Rectal smooth muscle tissue (tissue), 1 donor: ENCODE measurements around the gene TMEM266.

Source experiments
- H3K27ac ChIP-seq: one replicate; pipeline ENCODE4 v1.7.0; 2013; ENCODE audit warnings: low read depth, low read length, inconsistent platforms
- H3K27me3 ChIP-seq: one replicate; pipeline ENCODE4 v1.7.0; 2013; ENCODE audit warnings: low read length; ENCODE audit not compliant: control insufficient read depth, insufficient read depth
- H3K36me3 ChIP-seq: one replicate; pipeline ENCODE4 v1.7.0; 2013; ENCODE audit warnings: low read length; ENCODE audit not compliant: control insufficient read depth, insufficient read depth
- H3K4me1 ChIP-seq: one replicate; pipeline ENCODE4 v1.7.0; 2013; ENCODE audit warnings: low read length; ENCODE audit not compliant: control insufficient read depth, insufficient read depth
- H3K4me3 ChIP-seq: one replicate; pipeline ENCODE4 v1.7.0; 2013; ENCODE audit warnings: low read length
- H3K9ac ChIP-seq: one replicate; pipeline ENCODE4 v1.7.0; 2013; ENCODE audit warnings: low read length

The TMEM266 gene

DNA sequence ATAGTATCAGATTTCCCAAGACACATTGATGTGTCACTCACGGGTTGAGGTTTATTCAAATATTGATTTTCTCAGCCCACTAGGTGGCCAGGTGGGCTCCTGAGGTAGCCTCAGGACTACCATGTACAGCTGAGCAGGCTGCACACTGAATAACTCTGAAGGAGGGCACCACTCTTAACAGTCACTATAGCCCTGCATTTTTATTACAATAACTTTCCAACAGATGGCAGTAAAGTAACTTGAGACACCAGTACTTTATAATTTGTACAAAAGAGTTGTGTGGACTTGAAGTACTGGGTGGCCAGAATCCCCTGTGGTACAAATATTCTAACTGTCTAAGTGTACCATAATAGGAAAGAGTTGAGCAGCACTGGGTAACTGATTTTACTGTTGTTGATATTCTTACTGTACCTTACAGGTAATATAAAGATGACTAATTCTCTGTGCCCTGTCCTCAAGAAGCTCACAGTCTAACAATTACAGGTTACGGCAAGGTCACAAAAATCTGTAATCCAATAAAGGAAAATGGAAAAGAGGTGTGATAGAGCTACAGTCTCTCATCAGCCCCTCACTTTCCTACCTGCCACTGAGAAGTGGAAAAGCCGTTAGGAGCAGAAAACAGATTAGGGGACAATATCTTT is 175.5 kb downstream of the TMEM266 start:
- peaks cover 5% of the 10 kb centered on the region for H3K36me3 ChIP-seq
- H3K27me3 ChIP-seq, result no peaks in the 10 kb centered on the region
- H3K4me1 ChIP-seq, result peaks cover 2% of the 10 kb centered on the region
- no peak overlapping the region for H3K9ac ChIP-seq
- no peak overlapping the region for H3K27ac ChIP-seq
- no peak overlapping the region for H3K4me3 ChIP-seq

DNA sequence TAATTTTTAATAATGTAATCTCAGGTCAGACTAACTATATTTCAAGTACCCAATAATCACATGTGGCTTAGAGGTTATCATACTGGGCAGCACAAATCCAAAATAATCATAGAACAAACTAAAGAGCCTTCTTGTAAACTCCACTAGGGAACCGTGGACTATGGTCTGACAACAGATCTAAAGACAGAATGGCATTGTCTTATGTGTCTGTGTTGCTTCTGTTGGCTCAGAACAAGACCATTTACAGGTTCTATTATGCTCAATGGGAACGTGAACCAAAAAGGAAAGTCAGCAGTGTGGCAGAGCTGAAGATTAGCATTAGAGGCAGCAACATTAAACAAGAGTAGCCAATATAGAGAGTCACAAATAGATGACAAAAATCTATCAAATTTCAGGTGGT is 176.6 kb downstream of the TMEM266 start:
- Histone ChIP-seq H3K36me3 (no peaks in the 10 kb centered on the region), H3K4me1 (peaks cover 2% of the 10 kb centered on the region), H3K4me3 (no peak overlapping the region), H3K27me3 (no peaks in the 10 kb centered on the region), H3K27ac (no peak overlapping the region), H3K9ac (no peak overlapping the region)

GRCh38 chr15:76239786-76240185 is 180.0 kb downstream of the TMEM266 start:
- Histone ChIP-seq H3K27ac (no peak overlapping the region), H3K36me3 (no peaks in the 10 kb centered on the region), H3K9ac (no peak overlapping the region), H3K4me1 (peaks cover 2% of the 10 kb centered on the region), H3K27me3 (no peaks in the 10 kb centered on the region), H3K4me3 (no peak overlapping the region)

- Histone ChIP-seq H3K27me3 (no peaks in the 10 kb centered on the region), H3K36me3 (no peaks in the 10 kb centered on the region), H3K4me1 (no peaks in the 10 kb centered on the region), H3K9ac (no peak overlapping the region), H3K4me3 (no peak overlapping the region), H3K27ac (no peak overlapping the region)
Measured at GRCh38 chr15:76245072-76245610, 185.4 kb downstream of the TMEM266 start.

- Histone ChIP-seq H3K36me3 (no peaks in the 10 kb centered on the region), H3K4me3 (no peak overlapping the region), H3K4me1 (no peaks in the 10 kb centered on the region), H3K27ac (no peak overlapping the region), H3K27me3 (no peaks in the 10 kb centered on the region), H3K9ac (no peak overlapping the region)
Measured at GRCh38 chr15:76251717-76252116, 191.9 kb downstream of the TMEM266 start.

DNA sequence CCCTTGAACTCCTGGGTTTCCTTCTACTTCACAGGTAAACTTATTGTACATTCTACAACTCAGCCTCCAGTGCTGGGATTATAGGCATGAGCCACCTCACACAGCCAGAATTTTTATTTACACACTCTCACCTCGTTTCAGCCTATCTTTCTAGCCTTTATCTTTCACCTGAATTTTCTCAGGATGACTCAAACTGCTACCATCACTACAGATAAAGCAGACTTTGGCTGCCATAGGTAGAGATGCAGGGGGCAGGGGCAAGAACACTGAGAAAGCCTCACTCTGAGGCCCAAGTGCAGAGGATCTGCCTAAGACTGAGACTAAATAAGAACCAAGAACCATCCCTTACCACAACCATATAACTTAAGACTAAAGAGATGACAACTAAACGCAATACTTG is 192.5 kb downstream of the TMEM266 start:
- no peak overlapping the region for H3K27ac ChIP-seq
- H3K4me1 ChIP-seq, result no peaks in the 10 kb centered on the region
- no peaks in the 10 kb centered on the region for H3K27me3 ChIP-seq
- H3K36me3 ChIP-seq, result no peaks in the 10 kb centered on the region
- H3K9ac ChIP-seq, result no peak overlapping the region
- H3K4me3 ChIP-seq, result no peak overlapping the region

DNA sequence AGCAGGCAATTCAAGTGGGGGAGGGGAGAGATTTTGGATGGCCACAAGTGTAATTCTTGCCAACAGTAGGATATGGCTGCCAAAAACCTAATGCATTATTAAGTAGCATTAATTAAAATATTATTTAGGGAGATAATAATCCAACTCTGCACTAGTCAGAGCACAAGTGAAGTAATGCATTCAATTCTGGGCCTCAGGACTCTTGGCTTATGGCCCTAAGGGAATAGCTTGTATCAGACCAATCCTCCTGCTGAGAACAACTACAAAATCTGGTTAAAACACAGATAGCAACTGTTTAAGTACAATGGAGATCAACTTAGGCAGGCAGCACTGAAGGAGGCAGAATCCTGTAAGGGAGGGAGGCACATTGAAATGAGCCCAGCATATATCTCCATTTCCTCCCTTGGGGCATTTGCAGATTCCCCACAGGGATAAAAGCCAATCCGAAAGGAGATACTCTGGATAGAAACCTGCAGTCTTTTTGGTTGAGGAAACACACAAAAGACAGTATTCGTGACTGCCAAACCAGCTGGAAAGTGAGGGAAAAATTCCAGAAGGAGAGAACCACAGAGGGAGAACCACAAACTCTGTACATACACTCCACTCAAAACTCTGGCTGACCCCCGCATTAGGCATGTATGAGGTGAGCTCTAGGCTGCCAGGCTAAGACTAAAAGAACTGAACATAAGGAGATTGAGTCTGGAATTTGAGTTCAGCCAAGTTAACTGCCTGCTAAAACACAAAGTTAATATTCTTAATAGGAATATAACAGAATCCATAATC is 194.1 kb downstream of the TMEM266 start:
- no peak overlapping the region for H3K4me3 ChIP-seq
- no peaks in the 10 kb centered on the region for H3K27me3 ChIP-seq
- no peaks in the 10 kb centered on the region for H3K4me1 ChIP-seq
- H3K27ac ChIP-seq, result no peak overlapping the region
- no peak overlapping the region for H3K9ac ChIP-seq
- no peaks in the 10 kb centered on the region for H3K36me3 ChIP-seq
